Sciatic nerve (tissue), 2 donors: ENCODE results near the gene DNAJC18. TPM values are rescaled to one million over a fixed set of nuclear protein-coding genes. Genes with fewer than 3 reads are reported as not detected.

Source experiments
- ATAC-seq: fragments of 200-7000 bp; cut with Tn5 transposase; one replicate; pipeline ENCODE4 v1.9.1; 2020; ENCODE audit warnings: mild to moderate bottlenecking, moderate library complexity
- DNase-seq: peaks from one replicate; pipeline ENCODE4 v3.0.0-alpha.2; 2020; ENCODE audit warnings: low spot score
- intact Hi-C: fragments of 100-400 bp; cut with DNase I; formaldehyde crosslinking; loops from one replicate; pipeline ENCODE4 v1.14.2; 2022
- total RNA-seq: library from RNA; stranded (reverse); fragmentation: NEBNext Ultra II Directional; extraction: Animal tissue kit (Norgen Biotek cat#: 25700); gene quantifications from one replicate; pipeline ENCODE4 v1.2.1, GENCODE V29; 2021
- donor health status: DM: no; HTN: no; CAD: no.
- donor health status: DM: no; HTN: no; CAD: no.

DNAJC18 gene
- total RNA-seq, 1 donor from 2014 or later: 29.6 TPM

GRCh38 chr5:139381837-139382761, 57.2 kb downstream of the DNAJC18 start:
- intact Hi-C loops: no loop called here
- DNase-seq (no peak), ATAC-seq (no peak)

DNA sequence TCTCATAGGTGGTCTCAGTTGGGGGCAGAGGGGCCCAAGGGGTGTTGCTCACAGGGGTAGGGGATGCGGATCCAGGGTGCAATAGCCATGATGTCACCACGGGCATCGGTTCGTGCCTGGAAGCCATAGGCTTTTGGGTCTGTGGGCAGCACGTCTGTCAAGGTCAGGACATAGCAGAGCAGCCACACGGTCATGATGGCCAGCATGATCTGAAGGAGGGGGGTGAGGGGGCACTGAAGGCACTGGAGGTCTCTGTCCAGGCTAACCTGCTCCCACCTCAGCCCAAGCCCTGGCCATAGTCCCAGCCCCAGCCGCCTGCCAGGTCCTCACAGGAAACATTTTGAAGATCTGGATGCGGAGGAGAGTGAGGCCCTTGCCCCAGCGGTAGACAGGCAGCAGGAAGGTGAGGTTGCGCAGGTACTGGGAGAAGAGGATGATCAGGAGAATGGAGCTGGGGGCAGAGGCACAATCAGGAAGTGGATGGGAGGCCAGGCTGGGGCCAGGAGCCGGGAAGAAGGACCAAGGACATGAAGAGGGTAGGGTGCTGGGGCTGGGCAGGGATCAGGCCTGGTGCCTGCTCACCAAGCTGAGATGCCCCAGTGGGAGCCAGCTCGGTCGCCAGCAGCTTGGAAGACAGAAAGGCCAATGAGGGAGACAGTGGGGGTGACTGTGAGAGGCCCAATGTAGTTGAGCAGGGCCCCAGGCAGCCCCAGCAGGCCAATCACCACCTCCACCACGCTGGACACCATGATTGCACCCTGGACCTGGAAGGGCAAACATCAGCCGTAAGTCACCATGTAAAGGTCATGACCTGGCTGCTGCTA, 59.5 kb downstream of the DNAJC18 start:
- DNase-seq (no peak), ATAC-seq (no peak)
- intact Hi-C loops: no loop called here

- intact Hi-C loops: no loop called here
Measured at GRCh38 chr5:139378941-139379361, 60.4 kb downstream of the DNAJC18 start.

DNA sequence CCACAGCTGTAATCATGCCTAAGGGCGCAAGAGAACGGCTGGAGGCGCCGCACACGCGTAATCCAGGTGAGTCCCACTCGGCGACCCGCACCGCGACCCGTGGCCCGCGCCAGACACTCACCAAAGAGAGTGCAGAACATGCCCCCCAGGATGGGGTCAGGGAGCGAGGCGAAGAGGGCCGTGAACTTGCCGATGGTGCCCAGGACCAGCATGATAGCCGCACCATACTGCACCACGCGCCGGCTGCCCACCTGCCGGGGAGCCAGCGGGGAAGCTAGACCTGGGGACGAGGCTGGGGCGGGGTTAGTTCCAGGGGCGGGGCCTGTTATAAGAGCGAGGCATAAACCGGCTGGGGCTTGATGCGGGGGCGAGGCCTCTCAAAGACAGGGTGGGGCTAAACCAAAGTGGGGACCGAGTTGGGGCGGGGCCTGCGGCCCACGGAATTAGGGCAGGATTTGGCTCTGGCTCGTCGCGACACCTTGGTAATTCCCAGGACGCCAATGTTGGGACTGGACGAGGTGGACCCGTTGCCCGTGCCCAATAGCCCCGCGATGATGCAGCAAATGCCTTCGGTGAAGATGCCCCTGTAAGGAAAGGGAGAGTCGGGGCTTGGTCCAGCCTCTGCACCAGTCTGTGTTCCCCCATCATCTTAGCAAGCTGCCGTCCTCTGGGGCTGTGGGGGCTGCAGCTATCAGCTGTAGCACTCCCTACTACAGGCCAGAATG, 61.1 kb downstream of the DNAJC18 start:
- intact Hi-C loops: no loop called here
- no peak for ATAC-seq
- peak; percentile 59 for DNase-seq

More at GRCh38 chr5:139378941-139379361, 60.4 kb downstream of the DNAJC18 start:
- ATAC-seq (no peak), DNase-seq (peak; percentile 21)

GRCh38 chr5:139377226-139377625, 62.1 kb downstream of the DNAJC18 start:
- DNase-seq (peak; percentile 28), ATAC-seq (no peak)
- intact Hi-C loops: no loop called here

- no peak for DNase-seq
- intact Hi-C loops: no loop called here
- ATAC-seq: no peak
Measured at GRCh38 chr5:139376364-139376763, 63.0 kb downstream of the DNAJC18 start.

- intact Hi-C loops: no loop called here
- DNase-seq (no peak), ATAC-seq (no peak)
Measured at GRCh38 chr5:139374909-139375308, 64.4 kb downstream of the DNAJC18 start.

DNA sequence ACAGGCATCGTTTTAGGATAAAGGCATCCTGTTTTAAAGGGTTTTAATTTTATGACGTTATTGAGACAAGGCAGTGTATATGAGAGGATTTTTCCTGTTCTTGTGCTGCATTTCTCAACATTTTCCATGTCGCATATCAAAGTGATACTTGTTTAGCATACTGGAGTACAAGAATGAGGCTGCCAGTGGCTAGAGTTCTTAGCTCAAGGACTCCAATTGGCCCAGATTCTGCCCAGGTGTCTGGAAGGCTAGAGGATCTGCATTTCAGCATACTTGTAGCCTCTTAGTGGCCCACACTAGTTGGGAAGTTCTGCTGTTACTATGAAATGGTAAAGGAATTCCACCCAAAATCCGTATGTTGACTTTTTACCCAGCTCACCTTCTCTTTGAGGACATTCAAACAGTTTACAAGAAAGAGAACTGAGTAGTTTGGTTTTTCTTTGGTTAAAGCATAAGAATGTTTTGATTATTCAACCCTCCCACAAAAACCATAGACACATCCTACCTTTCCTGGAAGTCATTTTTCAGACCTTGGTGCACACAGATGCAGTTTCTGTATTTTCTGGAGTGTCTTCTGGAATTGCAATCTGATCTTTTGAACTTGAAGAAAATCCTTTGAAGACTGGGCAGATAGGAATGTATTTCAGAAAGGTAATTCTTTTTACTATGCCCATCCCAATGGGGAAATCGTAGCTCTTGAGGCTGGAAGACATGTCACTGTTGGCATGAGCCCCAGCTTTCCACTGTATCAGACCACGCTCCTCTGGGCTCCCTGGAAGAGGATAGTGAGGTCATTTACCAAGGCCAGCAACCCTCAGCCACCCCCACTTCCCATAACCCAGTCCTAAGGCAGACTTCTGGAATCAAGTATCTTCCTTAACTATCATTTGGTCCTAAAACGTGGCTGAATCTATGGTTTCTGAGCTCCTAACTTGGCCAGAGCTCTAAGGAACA, 67.6 kb downstream of the DNAJC18 start:
- intact Hi-C loops: no loop called here
- ATAC-seq (no peak), DNase-seq (peak; percentile 35)

GRCh38 chr5:139369181-139369580, 70.1 kb downstream of the DNAJC18 start:
- ATAC-seq (no peak), DNase-seq (no peak)
- intact Hi-C loops: no loop called here

DNA sequence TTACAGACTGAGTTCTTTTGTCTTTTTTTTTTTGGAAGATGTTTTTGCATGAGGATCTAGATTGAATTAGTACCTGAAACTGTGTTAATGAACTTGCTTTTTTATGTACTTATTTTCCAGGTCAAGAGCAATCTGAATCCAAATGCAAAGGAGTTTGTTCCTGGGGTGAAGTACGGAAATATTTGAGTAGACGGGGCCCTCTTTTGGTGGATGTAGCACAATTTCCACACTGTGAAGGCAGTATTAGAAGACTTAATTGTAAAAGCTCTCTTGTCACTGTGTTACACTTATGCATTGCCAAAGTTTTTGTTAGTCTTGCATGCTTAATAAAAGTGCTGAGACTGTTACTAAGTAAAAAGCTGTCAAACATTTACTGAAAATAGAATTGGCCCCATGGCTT, 70.7 kb downstream of the DNAJC18 start:
- DNase-seq (no peak), ATAC-seq (no peak)
- intact Hi-C loops: no loop called here

DNA sequence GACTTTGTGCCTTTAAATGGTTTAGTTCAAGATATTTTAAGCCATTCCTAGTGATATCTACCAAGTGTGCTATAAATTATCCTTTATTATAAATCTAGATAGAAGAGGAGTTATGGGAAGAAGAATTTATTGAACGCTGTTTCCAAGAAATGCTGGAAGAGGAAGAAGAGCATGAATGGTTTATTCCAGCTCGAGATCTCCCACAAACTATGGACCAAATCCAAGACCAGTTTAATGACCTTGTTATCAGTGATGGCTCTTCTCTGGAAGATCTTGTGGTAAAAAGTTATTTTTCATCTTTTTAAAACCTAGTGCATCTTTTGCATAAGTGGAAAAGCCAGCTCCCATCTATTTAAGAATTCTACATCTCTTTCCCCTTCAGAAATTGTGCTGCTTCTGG, 74.9 kb downstream of the DNAJC18 start:
- intact Hi-C loops: no loop called here

GRCh38 chr5:139363937-139364336, 75.4 kb downstream of the DNAJC18 start:
- ATAC-seq (no peak), DNase-seq (no peak)
- intact Hi-C loops: no loop called here

More for the DNA sequence above, 74.9 kb downstream of the DNAJC18 start:
- DNase-seq (no peak), ATAC-seq (no peak)

GRCh38 chr5:139361835-139362429, 77.4 kb downstream of the DNAJC18 start:
- intact Hi-C loops: no loop called here
- no peak for DNase-seq
- ATAC-seq: no peak

DNA sequence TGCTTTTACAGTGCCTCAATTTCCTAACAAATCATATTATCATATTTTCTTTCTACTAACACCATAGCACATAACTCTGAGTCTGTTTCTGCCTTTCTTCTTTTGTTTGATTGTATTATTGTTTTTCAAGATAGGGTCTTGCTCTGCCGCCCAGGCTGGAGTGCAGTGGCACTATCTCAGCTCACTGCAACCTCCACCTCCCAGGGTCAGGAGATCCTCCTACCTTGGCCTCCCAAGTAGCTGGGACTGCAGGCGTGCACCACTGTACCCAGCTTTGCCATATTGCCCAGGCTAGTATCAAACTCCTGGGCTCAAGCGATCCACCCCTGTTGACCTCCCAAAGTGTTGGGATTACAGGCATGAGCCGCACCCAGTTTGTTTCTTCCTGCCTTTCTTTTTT, 78.9 kb downstream of the DNAJC18 start:
- intact Hi-C loops: no loop called here
- ATAC-seq (no peak), DNase-seq (no peak)
